NCI-H524 treated with DMSO at 0.1 percent for 48 hours (cell line): ENCODE results near the gene TRAPPC8.
"Not testable (repeated sequence)": the region's sequence is repeated elsewhere in the genome, so short reads cannot be mapped to it uniquely, and the experiment has no call there.

Source experiments
- DNase-seq: peaks from one replicate; lab custom pipeline; 2025; lab: John Stamatoyannopoulos, UW

The TRAPPC8 gene

DNA sequence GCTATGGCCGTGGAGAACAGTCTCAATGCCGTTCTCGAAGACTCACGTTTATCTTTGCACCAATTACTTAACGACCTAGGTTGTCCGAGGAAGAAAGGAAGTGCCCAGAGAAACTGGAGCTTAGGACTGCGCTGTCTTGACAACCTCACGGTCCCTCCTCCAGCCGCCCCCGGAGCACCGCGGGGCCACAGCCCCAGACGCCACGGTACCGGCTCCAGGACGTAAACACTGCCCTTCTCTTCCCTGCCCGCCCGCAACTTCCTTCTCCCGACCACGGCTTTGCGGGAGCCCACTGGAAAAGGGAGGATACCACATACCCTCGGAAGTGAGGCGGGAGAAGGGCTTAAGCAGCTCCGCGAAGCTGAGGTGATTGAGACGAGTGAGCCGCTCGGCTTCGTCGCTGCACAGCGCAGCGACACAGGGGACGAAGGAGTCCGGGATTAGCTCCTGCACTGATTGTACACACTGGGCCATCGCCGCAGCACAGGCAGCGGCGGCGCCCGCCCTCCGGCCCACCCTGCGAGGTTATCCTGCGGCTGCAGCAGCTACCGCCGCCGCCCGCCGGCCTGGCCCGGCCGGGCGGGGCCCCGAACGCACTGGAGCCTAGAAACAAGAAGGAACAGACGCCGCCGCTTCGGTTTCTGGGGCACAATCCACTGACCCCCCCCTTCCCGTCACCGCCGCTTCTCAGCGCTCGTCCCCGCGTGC, 483 bp downstream of the TRAPPC8 start:
- no peak for DNase-seq

DNA sequence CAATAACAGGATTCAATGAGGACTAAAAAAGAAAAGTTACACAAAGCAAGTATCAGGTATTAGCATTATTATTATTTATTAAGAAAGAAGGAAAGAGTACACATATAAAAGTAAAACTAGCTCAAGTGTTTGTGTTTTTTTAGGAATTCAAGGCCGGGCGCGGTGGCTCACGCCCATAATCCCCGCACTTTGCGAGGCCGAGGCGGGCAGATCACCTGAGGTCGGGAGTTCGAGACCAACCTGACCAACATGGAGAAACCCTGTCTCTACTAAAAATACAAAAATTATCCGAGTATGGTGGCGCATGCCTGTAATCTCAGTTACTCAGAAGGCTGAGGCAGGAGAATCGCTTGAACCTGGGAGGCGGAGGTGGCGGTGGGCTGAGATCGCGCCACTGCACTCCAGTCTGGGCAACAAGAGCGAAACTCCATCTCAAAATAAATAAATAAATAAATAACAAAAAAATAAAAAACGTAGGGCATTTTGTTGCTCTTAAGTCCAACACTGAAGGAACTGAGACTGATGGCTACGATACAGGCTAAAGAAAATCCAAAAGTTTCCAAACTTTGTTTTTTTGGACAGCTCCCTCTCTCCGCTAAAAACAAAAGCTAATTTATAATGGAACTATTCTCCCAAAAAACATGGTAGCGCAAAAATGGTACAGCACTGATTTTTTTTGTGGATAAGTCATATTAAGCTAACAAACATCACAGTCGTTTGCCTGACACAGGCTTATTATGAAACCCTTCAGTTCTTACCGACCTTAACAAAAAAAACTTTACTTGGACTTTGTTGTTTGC, 1.7 kb downstream of the TRAPPC8 start:
- DNase-seq = no peak

DNA sequence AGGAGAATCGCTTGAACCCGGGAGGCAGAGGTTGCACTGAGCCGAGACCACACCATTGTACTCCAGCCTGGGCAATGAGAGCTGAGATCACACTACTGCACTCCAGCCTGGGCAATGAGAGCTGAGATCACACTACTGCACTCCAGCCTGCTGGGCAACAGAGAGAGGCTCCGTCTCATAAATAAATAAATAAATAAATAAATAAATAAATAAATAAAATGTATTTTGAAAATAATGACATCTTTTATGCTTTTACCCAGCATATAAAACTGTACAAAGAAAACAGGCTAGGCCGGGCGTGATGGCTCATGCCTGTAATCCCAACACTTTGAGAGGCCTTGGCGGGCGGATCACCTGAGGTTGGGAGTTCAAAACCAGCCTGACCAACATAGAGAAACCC, 8.2 kb downstream of the TRAPPC8 start:
- DNase-seq = not testable (repeated sequence)

DNA sequence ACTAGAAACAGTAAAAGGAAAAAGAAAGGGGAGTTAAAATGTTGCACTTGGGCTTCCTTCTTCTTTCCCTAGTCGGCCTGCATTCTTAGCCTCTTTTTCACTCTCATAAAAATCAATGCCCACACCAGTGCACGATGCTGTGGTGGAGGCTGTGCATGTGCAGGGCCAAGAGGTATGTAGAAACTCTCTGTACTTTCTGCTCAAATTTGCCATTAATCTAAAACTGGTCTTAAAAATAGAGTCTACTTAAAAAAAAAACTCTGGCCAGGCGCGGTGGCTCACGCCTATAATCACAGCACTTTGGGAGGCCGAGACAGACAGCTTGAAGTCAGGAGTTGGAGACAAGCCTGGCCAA, 11.1 kb downstream of the TRAPPC8 start:
- no peak for DNase-seq

DNA sequence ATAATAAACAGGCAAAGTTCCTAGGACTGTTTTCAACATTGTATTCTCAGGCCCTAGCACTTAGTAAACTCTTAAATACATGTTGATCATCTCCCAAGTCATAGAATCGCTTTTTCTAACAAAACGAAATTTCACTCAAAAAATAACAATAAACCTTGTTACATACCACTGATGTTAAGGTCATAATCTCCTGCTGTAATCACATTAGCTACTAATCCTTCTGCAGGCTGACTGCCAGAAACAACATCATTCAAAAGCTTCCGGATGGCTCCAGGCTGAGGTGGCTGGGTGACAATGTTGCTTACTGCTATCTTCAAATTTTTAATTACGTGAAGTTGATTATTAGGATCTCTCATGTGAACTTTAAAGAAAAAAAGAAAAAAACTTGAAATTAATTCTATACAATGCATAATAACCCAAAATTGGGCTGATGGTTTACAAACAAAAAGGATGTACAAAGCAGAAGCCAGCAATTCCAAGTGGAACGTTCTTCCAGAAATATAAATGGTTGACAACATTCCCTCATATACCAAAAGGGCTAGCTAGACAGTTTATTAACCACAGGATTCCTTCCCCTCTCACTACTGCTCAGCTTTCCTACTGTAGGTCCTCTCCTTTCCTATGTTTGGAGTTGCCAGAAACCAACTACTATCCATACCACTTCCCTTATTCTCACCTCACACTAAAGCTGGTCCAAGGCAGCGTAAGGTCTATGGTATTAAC, 11.6 kb downstream of the TRAPPC8 start:
- DNase-seq = no peak

DNA sequence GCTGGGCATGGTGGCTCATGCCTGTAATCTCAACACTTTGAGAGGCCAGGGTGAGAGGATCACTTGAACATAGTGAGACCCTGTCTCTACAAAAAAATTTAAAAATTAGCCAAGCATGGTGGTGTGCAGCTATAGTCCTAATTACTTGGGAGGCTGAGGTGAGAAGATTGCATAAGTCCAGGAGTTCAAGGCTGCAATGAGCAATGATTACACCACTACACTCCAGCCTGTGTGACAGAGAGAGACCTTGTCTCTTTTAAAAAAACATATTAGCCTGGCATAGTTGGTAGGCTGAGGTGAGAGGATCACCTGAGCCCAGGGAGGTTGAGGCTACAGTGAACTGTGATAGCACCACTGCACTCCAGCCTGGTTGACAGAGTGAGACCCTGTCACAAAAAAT, 13.7 kb downstream of the TRAPPC8 start:
- DNase-seq = no peak

DNA sequence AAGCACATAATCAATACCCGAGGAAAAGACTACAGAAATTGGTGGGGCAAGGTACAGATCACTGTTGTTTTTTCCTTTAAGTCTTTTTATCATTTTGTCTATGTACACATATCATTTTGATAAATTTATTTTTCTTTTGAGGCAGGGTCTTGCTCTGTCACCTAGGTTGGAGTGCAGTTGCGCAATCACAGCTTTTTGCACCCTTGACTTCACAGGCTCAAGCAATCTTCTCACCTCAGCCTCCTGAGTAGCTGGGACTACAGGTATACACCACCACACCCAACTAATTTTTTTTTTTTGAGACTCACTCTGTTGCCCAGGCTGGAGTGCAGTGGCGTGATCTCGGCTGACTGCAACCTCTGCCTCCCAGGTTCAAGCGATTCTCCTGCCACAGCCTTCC, 15.9 kb downstream of the TRAPPC8 start:
- not testable (repeated sequence) for DNase-seq

DNA sequence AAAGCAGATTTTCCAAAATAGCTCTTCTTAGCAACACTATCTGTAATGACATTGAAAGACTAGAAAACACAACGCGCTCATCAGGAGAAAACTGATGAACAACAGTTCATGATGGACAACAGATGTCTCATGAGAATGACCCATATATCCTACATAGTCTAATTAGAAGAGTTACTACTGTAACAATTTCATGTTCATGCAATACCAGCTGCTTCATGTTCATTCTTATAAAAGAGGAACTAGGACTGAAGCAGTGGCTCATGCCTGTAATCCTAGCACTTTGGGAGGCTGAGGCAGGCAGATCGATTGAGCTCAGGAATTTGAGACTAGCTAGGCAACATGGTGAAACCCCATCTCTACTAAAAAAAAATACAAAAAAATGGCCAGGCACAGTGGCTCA, 22.7 kb downstream of the TRAPPC8 start:
- no peak for DNase-seq

DNA sequence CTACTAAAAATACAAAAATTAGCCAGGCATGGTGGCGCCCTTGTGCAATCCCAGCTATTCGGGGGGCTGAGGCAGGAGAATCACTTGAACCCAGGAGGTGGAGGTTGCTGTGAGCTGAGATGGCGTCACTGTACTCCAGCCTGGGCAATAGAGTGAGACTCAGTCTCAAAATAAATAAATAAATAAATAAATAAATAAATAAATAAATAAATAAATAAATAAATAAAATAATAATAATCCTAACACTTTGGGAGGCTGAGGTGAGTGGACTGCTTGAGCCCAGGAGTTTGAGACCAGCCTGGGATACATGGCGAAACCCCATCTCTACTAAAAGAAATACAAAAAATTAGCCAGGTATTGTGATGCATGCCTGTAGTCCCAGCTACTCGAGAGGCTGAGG, 23.6 kb downstream of the TRAPPC8 start:
- DNase-seq = not testable (repeated sequence)

DNA sequence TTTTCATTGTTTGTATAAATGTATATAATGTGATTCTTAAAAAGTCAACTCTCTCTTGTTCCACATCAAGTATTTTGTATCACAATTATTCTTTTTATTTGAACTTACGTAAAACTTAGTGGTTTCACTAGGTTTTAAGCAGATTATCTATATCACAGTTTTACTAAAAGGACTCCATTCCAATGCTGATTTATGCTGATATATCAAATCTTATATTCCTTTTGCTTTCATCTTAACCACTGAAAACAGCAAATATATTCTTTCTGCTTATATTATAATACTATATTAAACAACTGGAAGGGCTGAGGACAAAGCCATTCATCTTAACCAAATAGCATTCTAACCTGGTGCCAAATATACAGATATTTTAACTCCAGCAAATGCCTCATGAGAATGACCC, 24.2 kb downstream of the TRAPPC8 start:
- DNase-seq = no peak

DNA sequence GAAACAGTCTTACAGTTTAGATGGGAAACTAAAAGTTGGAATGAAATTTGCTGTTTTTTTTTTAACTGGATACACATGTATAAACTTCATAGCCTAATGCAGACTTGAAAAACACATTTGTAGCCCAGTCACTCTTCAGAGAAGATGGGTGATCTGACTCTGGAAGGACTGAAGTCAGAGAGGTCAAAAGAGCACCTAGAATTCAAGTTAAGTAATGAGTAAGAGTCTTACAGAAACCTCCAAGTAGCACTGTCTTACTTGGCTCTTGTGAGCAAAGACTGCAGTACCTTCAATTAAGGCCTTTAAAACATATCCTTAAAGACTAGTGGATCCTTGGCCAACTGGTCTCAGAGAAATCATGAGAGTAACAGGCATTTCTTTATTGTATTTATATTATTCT, 41.9 kb downstream of the TRAPPC8 start:
- no peak for DNase-seq

DNA sequence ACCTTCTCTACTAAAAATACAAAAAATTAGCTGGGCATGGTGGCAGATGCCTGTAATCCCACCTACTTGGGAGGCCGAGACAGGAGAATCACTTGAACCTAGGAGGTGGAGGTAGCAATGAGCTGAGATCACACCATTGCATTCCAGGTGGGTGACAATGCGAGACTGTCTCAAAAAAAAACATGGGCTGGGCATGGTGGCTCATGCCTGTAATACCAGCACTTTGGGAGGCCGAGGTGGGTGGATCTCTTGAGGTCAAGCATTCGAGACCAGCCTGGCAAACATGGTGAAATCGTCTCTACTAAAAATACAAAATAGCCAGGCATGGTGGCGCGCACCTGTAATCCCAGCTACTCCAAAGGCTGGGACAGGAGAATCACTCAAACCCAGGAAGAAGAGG, 43.2 kb downstream of the TRAPPC8 start:
- not testable (repeated sequence) for DNase-seq

DNA sequence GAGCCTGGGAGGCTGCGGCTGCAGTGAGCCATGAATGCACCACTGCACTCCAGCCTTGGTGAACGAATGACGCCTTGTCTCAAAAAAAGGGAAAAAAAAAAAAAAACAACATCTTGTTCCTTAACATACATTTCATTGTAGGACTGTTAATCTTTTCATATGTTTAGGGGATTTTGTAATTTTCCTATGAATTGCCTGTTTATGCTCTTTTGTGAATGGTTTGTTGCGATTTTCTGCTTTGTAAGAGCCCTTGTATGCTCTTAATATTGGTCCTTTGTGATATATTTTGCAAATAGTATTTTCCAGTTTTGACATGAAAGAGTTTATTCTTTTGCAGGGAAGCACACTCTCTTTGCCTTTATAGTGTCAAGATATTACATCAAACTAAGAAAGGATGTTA, 50.0 kb downstream of the TRAPPC8 start:
- DNase-seq = no peak

DNA sequence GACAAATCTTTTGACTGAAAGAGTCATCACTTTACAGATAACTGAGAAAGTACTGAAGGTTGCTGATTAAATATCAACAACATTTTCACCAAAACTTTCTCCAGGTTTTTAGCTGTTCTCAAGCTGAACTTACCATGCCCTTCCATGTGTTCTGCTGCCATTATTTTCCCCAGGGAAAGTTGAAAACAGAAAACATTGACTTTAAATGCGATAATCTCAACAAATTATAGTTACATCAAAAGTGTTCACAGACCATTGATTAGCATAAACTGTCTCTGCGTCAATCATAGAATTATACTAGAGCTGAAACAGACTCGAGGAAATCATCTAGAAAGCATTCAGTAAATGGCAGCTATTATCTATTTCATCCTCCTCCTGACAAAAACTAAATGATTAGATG, 51.4 kb downstream of the TRAPPC8 start:
- DNase-seq = no peak

DNA sequence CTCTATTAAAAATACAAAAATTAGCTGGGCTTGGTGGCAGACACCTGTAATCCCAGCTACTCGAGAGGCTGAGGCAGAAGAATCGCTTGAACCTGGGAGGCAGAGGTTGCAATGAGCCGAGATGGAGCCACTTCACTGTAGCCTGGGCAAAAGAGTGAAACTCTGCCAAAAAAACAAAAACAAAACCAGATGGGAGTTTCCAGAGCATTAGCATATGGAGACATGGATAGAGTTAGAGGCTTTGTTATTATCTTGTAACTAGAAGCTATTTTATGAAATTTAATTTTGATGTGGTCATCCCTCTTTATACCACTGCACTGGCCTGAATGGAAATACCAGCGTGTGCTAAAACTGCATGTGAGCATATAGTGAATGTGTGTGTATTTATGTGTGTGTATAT, 58.9 kb downstream of the TRAPPC8 start:
- no peak for DNase-seq

DNA sequence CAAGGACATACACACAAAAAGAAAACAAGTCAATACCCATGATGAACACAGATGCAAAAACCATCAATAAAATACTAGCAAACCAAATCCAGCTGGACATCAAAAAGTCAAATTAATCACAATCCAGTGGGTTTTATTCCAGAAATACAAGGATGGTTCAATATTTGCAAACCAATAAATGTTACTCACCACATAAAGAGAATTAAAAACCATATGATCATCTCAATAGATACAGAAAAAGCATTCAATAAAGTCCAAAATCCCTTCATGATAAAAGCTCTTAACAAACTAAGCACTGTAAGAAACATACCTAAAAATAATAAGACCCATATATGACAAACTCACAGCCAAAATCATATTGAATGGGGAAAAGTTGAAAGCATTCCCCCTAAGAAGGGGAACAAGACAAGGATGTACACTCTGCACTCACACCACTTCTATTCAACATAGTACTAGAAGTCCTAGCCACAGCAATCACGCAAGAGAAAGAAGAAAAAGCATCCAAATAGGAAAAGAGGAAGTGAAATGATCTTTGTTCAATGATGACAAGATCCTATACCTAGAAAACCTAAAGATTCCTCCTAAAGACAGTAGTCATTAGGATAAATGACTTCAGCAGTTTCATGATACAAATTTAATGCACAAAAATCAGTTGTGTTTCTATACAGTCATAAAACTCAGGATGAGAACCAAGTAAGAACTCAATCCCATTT, 62.6 kb downstream of the TRAPPC8 start:
- no peak for DNase-seq

DNA sequence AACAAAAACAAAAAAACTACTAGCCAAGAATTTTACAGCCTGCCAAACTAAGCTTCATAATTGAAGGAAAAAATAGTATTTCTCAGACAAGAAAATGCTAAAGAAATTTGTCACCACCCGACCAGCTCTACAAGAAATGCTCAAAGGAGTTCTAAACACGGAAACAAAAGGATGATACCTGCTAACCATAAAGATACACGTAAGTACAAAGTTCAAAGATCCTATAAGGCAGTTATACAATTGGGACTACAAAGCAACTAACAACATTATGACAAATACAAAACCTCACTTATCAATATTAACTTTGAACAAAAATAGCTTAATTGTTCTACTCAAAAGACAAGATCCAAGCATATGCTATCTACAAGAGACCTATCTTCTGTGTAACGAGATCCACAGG, 64.6 kb downstream of the TRAPPC8 start:
- no peak for DNase-seq

DNA sequence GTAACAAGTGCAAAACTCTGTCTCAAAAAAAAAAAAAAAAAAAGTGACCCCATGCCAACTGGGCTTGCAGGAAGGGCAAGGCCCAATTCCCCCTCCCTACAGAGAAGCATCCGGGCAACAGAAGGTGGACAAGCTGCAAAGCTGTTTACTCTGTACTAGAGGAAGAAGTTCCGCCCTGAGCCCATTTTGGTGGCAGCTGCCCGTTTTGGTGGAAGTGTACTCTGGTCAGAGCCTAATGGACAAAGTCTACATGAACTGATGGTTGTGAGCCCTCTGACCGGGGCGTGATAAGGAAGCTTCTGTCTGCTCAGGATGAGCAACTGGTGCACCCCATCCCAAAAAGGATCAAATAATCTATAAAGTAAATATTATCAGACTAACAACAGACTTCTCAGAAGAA, 65.0 kb downstream of the TRAPPC8 start:
- no peak for DNase-seq

DNA sequence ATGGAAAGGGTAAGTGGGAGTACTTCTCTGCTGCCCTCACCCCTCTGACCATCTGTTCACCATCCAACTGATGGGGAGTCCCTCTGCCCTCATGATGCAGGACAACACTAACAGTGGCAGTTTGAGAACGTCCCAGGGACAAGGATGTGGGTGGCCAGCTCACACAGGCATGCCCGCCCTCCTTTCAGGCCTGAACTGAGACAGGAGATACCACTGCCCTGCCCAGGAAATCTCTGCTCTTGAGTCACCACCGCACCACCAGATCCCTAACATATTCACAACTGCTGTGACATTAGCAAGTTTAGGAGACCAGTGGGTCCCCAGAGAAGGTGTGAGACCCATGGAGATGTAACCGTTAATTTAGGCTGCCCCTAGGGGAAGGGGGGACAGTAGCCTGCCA, 66.2 kb downstream of the TRAPPC8 start:
- DNase-seq = no peak

DNA sequence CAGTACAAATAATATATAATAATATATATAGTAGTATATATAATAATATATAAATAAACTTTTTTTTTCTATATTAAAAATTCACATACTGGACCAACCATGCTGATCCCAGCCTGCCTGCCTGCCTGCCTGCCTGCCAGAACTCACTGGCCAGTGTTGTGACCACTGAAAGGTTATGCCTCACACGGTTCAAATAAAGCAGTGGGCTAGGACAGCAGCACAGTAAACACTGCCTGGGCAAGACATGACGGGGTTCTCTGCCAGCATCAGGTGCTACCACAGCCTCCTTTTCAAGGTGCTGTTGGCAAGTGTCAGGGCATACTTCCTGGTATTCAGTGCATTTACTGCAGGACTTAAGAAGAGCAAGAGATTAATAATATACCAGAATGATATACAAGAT, 67.6 kb downstream of the TRAPPC8 start:
- no peak for DNase-seq

DNA sequence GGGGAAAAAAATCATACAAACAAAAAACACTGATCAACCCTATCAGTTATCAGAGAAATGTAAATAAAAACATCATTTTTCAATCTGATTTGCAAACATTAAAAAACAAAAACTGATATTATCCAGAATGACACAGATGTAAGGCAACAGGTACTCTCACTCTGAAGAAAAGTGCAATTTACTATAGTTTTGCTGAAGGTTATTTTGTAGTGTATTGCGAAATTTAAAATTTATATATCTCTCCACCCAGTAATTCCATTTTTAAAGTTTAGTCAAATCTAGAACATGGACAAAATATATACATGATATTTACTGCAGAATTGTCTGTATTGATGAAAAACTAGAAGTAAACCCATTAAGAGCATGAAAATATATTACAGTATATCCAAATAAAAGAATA, 79.8 kb downstream of the TRAPPC8 start:
- no peak for DNase-seq

DNA sequence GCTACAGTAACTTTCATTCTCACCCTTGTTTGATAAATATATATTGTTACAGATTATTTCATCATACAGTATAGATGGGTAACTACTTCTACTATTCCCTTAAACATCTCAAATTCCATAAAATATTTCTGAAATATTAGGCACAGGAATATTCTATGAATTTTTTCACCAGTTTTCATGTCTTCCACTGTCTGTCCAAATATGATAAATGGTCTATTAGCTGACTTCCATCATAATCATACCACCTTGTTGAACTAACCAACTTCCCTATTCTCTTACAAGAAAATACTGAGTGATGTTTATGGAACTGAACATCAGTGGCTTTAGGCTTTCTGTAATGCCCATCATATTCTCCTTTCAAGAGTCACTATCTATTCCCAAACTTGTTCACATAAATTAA, 82.4 kb downstream of the TRAPPC8 start:
- DNase-seq = no peak
